Dendritic cell treated with granulocyte-macrophage colony-stimulating factor and Interleukin-4, amounts not matched to agents 40 ng/mL and 50 ng/mL, for 4 days (primary cell): ENCODE measurements around the gene ZFYVE28.

ENCODE experiments used
- H3K27ac Mint-ChIP-seq: one replicate; pipeline ENCODE4 v1.8.0; 2022; ENCODE audit warnings: mild to moderate bottlenecking, mixed read lengths
- H3K27me3 Mint-ChIP-seq: one replicate; pipeline ENCODE4 v1.8.0; 2022; ENCODE audit warnings: mild to moderate bottlenecking, mixed read lengths
- H3K36me3 Mint-ChIP-seq: one replicate; pipeline ENCODE4 v1.8.0; 2022; ENCODE audit warnings: low read depth, mixed read lengths
- H3K4me1 Mint-ChIP-seq: one replicate; pipeline ENCODE4 v1.8.0; 2022; ENCODE audit warnings: low read depth, mixed read lengths
- H3K4me3 Mint-ChIP-seq: one replicate; pipeline ENCODE4 v1.8.0; 2022; ENCODE audit warnings: mild to moderate bottlenecking, moderate library complexity, mixed read lengths
- H3K9me3 Mint-ChIP-seq: one replicate; pipeline ENCODE4 v1.8.0; 2022; ENCODE audit warnings: mixed read lengths
- intact Hi-C: fragments of 100-400 bp; cut with micrococcal nuclease; formaldehyde crosslinking; loops from one replicate; pipeline ENCODE4 v1.15.0; 2022

The ZFYVE28 gene

GRCh38 chr4:2413821-2414610 is 4.4 kb downstream of the ZFYVE28 start:
- H3K27ac Mint-ChIP-seq, result peak overlapping the region; percentile 96
- peaks cover 26% of the 10 kb centered on the region for H3K27me3 Mint-ChIP-seq
- H3K36me3 Mint-ChIP-seq, result peaks cover 10% of the 10 kb centered on the region
- intact Hi-C loops, result loop anchor here (2.0 kb wide), 1 partner anchor 55 kb away; the partner anchor contains the start of gene RNF4
- peaks cover 69% of the 10 kb centered on the region for H3K4me1 Mint-ChIP-seq
- H3K9me3 Mint-ChIP-seq, result no peaks in the 10 kb centered on the region
- peak overlapping the region; percentile 34 for H3K4me3 Mint-ChIP-seq

DNA sequence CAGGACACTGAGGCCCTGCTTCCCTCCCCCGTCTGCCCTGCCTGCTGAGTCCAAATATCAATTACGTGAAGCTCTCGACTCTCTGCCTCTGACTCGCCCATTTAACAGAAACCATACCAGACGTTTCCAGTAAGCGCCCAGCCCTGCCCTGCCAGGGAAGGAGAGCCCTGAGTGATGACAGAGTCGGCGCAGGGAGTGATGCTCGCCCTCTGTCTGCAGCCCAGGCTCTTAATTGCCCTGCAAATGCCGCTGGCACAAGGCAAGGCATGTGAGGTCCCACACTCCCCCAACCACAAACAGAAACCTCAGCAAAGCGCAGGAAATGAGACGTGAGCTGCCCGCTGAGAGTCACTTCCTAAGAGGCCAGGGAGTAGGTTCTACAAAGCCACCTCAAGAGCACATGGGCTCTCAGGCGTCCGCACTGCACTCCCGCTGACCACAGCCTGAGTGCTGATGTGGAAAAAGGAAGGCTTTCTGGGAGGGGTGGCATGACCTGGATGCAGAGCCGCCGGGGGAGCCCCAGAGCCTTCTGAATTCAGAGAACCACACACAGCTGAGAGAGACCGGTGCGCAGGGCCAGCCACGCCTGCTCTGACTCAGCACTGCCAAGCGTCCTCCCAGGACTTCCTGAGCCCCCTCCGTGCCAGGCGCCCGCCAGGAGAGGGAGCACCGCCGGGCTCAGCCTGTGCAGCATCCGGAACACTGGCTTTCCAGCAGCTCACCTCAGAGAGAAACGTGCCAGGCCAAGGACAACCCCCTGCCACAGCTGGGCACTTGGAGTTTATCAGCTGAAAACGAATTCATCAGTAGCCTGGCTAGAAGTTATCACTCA is 5.3 kb downstream of the ZFYVE28 start:
- Mint-ChIP-seq H3K9me3 (no peaks in the 10 kb centered on the region), H3K36me3 (peaks cover 9% of the 10 kb centered on the region), H3K27ac (peak overlapping the region; percentile 96), H3K4me3 (peak overlapping the region; percentile 82), H3K27me3 (peaks cover 26% of the 10 kb centered on the region), H3K4me1 (peaks cover 71% of the 10 kb centered on the region)
- intact Hi-C loops, result loop anchor here (2.0 kb wide), 1 partner anchor 56 kb away; the partner anchor contains the start of gene RNF4

DNA sequence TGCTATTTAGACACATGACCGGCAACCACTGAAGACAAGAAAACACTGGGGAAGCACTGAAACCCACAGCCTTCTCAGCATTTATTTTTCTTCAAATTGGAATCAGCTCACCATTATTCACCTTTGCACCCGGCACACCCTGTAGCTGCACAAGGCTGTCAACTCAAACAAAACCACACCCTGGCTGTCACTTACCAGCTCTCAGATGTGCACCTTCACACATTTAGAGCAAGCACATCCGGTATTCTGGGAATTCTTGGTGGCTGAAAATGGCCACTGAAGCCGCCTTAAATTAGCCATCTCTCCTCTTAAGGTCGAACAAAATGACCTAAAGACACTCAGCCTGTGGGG is 5.9 kb downstream of the ZFYVE28 start:
- Mint-ChIP-seq H3K27me3 (peaks cover 21% of the 10 kb centered on the region), H3K27ac (peak overlapping the region; percentile 96)

GRCh38 chr4:2411786-2412510 is 6.5 kb downstream of the ZFYVE28 start:
- peak overlapping the region; percentile 82 for H3K4me3 Mint-ChIP-seq
- peaks cover 64% of the 10 kb centered on the region for H3K4me1 Mint-ChIP-seq
- peaks cover 20% of the 10 kb centered on the region for H3K27me3 Mint-ChIP-seq
- no peaks in the 10 kb centered on the region for H3K36me3 Mint-ChIP-seq
- H3K9me3 Mint-ChIP-seq, result no peaks in the 10 kb centered on the region
- intact Hi-C loops, result loop anchor here (2.0 kb wide), 1 partner anchor 57 kb away; the partner anchor contains the start of gene RNF4
- H3K27ac Mint-ChIP-seq, result peak overlapping the region; percentile 96

More for the DNA sequence above, 5.9 kb downstream of the ZFYVE28 start:
- Mint-ChIP-seq H3K36me3 (peaks cover 3% of the 10 kb centered on the region), H3K4me3 (peak overlapping the region; percentile 82), H3K9me3 (no peaks in the 10 kb centered on the region), H3K4me1 (peaks cover 66% of the 10 kb centered on the region)
- intact Hi-C loops, result loop anchor here (2.0 kb wide), 1 partner anchor 56 kb away; the partner anchor contains the start of gene RNF4

- H3K27me3 Mint-ChIP-seq, result peaks cover 1% of the 10 kb centered on the region
- no peak overlapping the region for H3K4me3 Mint-ChIP-seq
- peaks cover 7% of the 10 kb centered on the region for H3K36me3 Mint-ChIP-seq
Observed at GRCh38 chr4:2409381-2409783, 9.1 kb downstream of the ZFYVE28 start.

DNA sequence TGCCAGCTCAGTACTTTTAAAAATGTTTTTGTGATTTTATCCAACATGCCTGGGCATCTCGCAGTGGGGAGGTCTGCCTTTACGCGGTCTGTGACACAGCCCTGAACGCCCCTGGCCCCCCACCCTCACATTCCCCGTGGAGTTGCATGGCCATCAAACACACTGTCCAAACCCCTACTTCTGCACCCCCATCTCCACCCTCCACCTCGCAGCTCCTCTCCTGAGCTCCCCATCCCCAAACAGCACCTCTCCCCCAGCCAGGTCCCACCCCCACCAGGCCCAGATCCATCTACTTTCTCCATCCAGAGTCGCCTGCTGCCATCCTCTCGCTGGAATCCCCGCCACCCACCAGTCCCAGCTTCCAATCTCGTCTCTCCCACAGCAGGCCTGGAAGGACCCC is 9.5 kb downstream of the ZFYVE28 start:
- no peak overlapping the region for H3K4me3 Mint-ChIP-seq
- H3K36me3 Mint-ChIP-seq, result peaks cover 7% of the 10 kb centered on the region
- peaks cover 43% of the 10 kb centered on the region for H3K4me1 Mint-ChIP-seq
- H3K27me3 Mint-ChIP-seq, result peaks cover 3% of the 10 kb centered on the region
- intact Hi-C loops, result no loop called here
- H3K9me3 Mint-ChIP-seq, result no peaks in the 10 kb centered on the region
- H3K27ac Mint-ChIP-seq, result peak overlapping the region; percentile 53

More at GRCh38 chr4:2409381-2409783, 9.1 kb downstream of the ZFYVE28 start:
- no peaks in the 10 kb centered on the region for H3K9me3 Mint-ChIP-seq
- H3K4me1 Mint-ChIP-seq, result peaks cover 43% of the 10 kb centered on the region
- peak overlapping the region; percentile 53 for H3K27ac Mint-ChIP-seq
- intact Hi-C loops, result no loop called here

DNA sequence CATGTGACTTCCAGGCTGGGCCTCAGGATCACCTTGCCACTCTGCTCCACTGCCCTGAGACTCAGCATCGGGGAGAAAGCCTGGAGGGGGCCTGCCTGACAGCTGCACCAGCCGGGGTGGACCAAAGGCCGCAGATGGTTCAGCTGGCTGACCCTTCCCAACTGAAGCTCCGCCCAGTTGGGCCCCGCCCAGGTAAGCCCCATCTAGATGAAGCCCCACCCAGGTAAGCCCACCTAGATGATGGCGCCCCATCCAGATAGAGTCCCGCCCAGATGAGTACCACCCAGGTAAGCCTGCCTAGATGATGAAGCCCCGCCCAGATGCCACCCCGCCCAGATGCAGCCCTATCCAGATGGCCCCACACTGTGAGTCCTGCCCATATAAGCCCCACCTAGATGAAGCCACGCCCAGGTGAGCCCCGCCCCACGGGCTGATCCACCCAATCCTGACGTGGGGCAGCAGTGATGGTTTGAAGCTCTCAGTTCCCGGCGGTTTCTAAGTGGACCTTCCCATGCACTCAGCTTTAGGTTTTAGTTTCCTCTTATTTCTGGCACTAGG is 10.0 kb downstream of the ZFYVE28 start:
- Mint-ChIP-seq H3K4me3 (no peak overlapping the region), H3K4me1 (peaks cover 43% of the 10 kb centered on the region), H3K27ac (peak overlapping the region; percentile 53), H3K36me3 (peaks cover 7% of the 10 kb centered on the region), H3K9me3 (no peaks in the 10 kb centered on the region), H3K27me3 (peaks cover 5% of the 10 kb centered on the region)
- intact Hi-C loops, result no loop called here

- no peak overlapping the region for H3K4me3 Mint-ChIP-seq
- H3K36me3 Mint-ChIP-seq, result peaks cover 7% of the 10 kb centered on the region
- intact Hi-C loops, result no loop called here
- H3K27me3 Mint-ChIP-seq, result peaks cover 10% of the 10 kb centered on the region
- H3K9me3 Mint-ChIP-seq, result no peaks in the 10 kb centered on the region
- H3K4me1 Mint-ChIP-seq, result peaks cover 43% of the 10 kb centered on the region
- H3K27ac Mint-ChIP-seq, result no peak overlapping the region
Observed at GRCh38 chr4:2407991-2408342, 10.5 kb downstream of the ZFYVE28 start.

- Mint-ChIP-seq H3K4me1 (peaks cover 43% of the 10 kb centered on the region), H3K4me3 (no peak overlapping the region), H3K27ac (peak overlapping the region; percentile 25), H3K36me3 (peaks cover 7% of the 10 kb centered on the region), H3K9me3 (no peaks in the 10 kb centered on the region), H3K27me3 (peaks cover 20% of the 10 kb centered on the region)
- intact Hi-C loops, result no loop called here
Observed at GRCh38 chr4:2406920-2407319, 11.5 kb downstream of the ZFYVE28 start.

DNA sequence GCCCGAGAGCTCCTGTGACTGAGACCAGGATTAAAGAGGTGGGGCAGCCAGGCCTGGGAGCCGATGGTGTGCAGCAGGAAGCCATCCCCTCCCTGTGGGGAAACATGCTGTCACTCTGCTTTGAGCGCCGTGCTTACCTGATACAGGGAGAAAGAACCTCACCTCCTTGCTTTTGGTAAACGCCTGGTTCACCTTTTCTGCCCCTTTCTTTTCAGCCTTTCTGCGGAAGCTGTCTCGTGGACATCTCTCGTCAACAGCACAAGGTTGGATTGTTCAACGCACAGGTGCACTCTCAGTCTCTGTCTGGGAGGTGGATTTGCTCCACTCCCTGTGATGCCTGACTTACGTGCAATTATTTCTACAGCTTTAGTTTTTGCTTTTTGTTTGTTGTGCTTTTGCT is 12.0 kb downstream of the ZFYVE28 start:
- Mint-ChIP-seq H3K4me1 (peaks cover 43% of the 10 kb centered on the region), H3K27me3 (peaks cover 26% of the 10 kb centered on the region), H3K27ac (no peak overlapping the region), H3K9me3 (no peaks in the 10 kb centered on the region), H3K36me3 (peaks cover 7% of the 10 kb centered on the region), H3K4me3 (no peak overlapping the region)
- intact Hi-C loops, result no loop called here

DNA sequence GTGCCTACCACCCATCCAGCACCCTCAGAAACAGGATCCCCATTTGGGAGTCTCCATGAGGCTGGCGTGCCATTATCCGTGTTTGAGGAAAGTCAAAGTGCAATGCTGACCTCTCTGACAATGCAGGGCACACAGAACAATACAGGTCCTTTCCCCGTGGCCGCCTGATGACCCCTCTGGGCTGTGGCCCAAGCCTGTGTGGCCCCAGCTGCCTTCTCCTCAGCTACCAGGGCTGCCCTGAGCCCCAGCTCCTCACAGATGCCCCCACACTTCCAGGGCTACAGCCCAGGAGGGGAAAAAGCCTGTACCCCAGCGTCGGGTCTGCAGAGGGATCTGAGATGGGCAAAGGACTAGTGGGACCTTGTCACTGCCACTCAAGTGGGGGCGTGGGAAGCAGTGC is 15.5 kb downstream of the ZFYVE28 start:
- Mint-ChIP-seq H3K4me1 (peaks cover 30% of the 10 kb centered on the region), H3K36me3 (peaks cover 8% of the 10 kb centered on the region), H3K4me3 (no peak overlapping the region), H3K27ac (no peak overlapping the region), H3K27me3 (peaks cover 42% of the 10 kb centered on the region), H3K9me3 (no peaks in the 10 kb centered on the region)
- intact Hi-C loops, result no loop called here

GRCh38 chr4:2402048-2402842 is 16.2 kb downstream of the ZFYVE28 start:
- Mint-ChIP-seq H3K27me3 (peaks cover 42% of the 10 kb centered on the region), H3K4me3 (peak overlapping the region; percentile 17), H3K36me3 (peaks cover 14% of the 10 kb centered on the region), H3K27ac (no peak overlapping the region), H3K4me1 (peaks cover 30% of the 10 kb centered on the region), H3K9me3 (no peaks in the 10 kb centered on the region)
- intact Hi-C loops, result no loop called here

GRCh38 chr4:2401610-2401983 is 16.8 kb downstream of the ZFYVE28 start:
- H3K4me1 Mint-ChIP-seq, result peaks cover 30% of the 10 kb centered on the region

More at GRCh38 chr4:2401610-2401983, 16.8 kb downstream of the ZFYVE28 start:
- Mint-ChIP-seq H3K36me3 (peaks cover 14% of the 10 kb centered on the region), H3K4me3 (no peak overlapping the region), H3K9me3 (no peaks in the 10 kb centered on the region), H3K27ac (no peak overlapping the region), H3K27me3 (peaks cover 41% of the 10 kb centered on the region)
- intact Hi-C loops, result no loop called here
